ENCODE results near the gene OBSCN. TPM values are rescaled to one million over a fixed set of nuclear protein-coding genes. Genes with fewer than 3 reads are reported as not detected.

OBSCN gene
- total RNA-seq, 1 experiment from 2014 or later = 5.6 TPM

DNA sequence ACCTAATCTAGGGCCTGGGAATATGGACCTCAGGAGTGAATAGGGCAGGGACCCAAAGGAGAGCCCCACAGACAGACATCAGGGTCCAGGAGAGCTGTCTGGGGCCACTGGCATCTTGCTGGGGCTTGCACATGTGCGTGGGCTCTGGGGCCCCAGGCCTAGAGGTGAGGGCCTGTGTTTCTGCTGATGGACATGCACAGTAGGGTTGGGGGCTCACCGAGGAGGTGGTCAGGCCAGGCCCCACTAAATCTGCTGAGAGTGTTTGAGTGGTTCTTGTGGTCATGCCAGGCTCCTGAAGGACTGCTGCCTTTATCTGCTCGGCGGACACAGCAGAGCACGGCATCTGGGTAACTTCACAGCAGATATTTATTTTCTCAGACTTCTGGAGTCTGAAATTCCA, 87.4 kb downstream of the OBSCN start:
- intact Hi-C loops (cut with micrococcal nuclease; ENCODE audit: unreplicated experiment) = no loop called here
- Histone ChIP-seq H3K36me3 (ENCODE audit: control insufficient read depth, insufficient read depth, low read length) (no peaks in the 10 kb centered on the region), H3K9me3 (0 out of 2 replicates have a peak, but pooled peaks cover 6% of the 10 kb centered on the region), H3K27me3 (replicated peaks; ENCODE audit: control insufficient read depth, insufficient read depth, low read length) (no peaks in the 10 kb centered on the region; the same call in 1 of the 2 replicates), H3K4me1 (no peaks in the 10 kb centered on the region), H3K4me3 (ENCODE audit: low read depth, low read length) (no peak overlapping the region)
- Mint-ChIP-seq H3K9me3 (ENCODE audit: unreplicated experiment) (peaks cover 35% of the 10 kb centered on the region), H3K4me3 (ENCODE audit: unreplicated experiment) (no peak overlapping the region), H3K4me1 (ENCODE audit: low read depth, unreplicated experiment) (no peaks in the 10 kb centered on the region), H3K36me3 (ENCODE audit: insufficient read depth, unreplicated experiment) (no peaks in the 10 kb centered on the region), H3K27ac (ENCODE audit: unreplicated experiment) (no peak overlapping the region), H3K27me3 (ENCODE audit: insufficient read depth, unreplicated experiment) (peaks cover 4% of the 10 kb centered on the region)
- TF ChIP-seq, protein P1, sequence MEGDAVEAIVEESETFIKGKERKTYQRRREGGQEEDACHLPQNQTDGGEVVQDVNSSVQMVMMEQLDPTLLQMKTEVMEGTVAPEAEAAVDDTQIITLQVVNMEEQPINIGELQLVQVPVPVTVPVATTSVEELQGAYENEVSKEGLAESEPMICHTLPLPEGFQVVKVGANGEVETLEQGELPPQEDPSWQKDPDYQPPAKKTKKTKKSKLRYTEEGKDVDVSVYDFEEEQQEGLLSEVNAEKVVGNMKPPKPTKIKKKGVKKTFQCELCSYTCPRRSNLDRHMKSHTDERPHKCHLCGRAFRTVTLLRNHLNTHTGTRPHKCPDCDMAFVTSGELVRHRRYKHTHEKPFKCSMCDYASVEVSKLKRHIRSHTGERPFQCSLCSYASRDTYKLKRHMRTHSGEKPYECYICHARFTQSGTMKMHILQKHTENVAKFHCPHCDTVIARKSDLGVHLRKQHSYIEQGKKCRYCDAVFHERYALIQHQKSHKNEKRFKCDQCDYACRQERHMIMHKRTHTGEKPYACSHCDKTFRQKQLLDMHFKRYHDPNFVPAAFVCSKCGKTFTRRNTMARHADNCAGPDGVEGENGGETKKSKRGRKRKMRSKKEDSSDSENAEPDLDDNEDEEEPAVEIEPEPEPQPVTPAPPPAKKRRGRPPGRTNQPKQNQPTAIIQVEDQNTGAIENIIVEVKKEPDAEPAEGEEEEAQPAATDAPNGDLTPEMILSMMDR (IDR thresholded peaks at IDR 0.05; ENCODE audit: insufficient read depth in 1 of 2, low read depth in 1 of 2, low read length in 1 of 2, severe bottlenecking in 1 of 2, unreplicated experiment in 1 of 2) = no peak
- no TSS peak for BruUV-seq (replicated peaks)
- ChIA-PET POLR2A (no interaction called here), CTCF (no interaction called here)
- no peak for DNase-seq

DNA sequence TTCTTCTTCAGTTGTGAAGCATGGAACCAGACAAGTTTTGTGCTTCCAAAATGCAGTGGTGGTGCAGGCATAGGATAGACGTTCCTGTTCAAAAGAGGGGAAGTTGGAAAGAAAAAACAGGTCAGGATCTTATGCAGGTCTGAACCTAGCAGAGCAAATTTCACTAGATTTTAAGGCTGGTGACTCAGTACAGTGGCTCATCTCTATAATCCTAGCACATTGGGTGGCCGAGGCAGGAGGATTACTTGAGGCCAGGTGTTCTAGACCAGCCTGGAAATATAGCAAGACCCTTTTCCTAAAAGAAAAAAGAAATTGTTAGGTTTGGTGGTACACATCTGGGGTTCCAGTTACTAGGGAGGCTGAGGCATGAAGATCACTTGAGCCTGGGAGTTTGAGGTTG, 88.1 kb downstream of the OBSCN start:
- no TSS peak for BruUV-seq (replicated peaks)
- Histone ChIP-seq H3K4me3 (ENCODE audit: low read depth, low read length) (no peak overlapping the region), H3K4me1 (no peaks in the 10 kb centered on the region), H3K9me3 (0 out of 2 replicates have a peak, but pooled peaks cover 6% of the 10 kb centered on the region), H3K36me3 (ENCODE audit: control insufficient read depth, insufficient read depth, low read length) (no peaks in the 10 kb centered on the region), H3K27me3 (replicated peaks; ENCODE audit: control insufficient read depth, insufficient read depth, low read length) (no peaks in the 10 kb centered on the region; the same call in 1 of the 2 replicates)
- TF ChIP-seq, protein P1 (IDR thresholded peaks at IDR 0.05; ENCODE audit: insufficient read depth in 1 of 2, low read depth in 1 of 2, low read length in 1 of 2, severe bottlenecking in 1 of 2, unreplicated experiment in 1 of 2) = no peak
- ChIA-PET POLR2A (no interaction called here), CTCF (no interaction called here)
- peaks cover 4% of the 10 kb centered on the region for H3K27me3 Mint-ChIP-seq (ENCODE audit: insufficient read depth, unreplicated experiment)
- no peaks in the 10 kb centered on the region for H3K36me3 Mint-ChIP-seq (ENCODE audit: insufficient read depth, unreplicated experiment)
- no peak overlapping the region for H3K4me3 Mint-ChIP-seq (ENCODE audit: unreplicated experiment)
- no peak overlapping the region for H3K27ac Mint-ChIP-seq (ENCODE audit: unreplicated experiment)
- no peaks in the 10 kb centered on the region for H3K4me1 Mint-ChIP-seq (ENCODE audit: low read depth, unreplicated experiment)
- intact Hi-C loops (cut with micrococcal nuclease; ENCODE audit: unreplicated experiment) = no loop called here
- no peak for DNase-seq
- peaks cover 35% of the 10 kb centered on the region for H3K9me3 Mint-ChIP-seq (ENCODE audit: unreplicated experiment)

DNA sequence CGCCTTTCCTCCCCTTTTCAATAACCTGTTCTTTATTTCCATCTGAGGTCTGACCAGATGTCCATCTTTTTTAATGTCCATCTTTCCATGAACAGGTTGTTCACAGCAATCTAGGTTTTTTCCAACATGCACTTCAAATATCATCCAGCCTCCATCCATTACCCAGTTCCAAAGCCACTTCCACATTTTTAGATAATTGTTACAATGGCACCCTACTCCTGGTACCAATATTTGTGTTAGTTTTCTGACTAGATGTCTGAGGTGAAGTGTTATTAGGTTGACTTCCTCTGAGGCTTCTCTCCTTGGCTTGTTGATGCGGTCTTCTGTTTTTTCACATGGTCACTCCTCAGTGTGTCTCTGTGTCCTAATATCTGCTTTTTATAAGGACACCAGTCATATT, 89.4 kb downstream of the OBSCN start:
- BruUV-seq (replicated peaks) = no TSS peak
- Mint-ChIP-seq H3K4me3 (ENCODE audit: unreplicated experiment) (no peak overlapping the region), H3K27me3 (ENCODE audit: insufficient read depth, unreplicated experiment) (peaks cover 2% of the 10 kb centered on the region), H3K36me3 (ENCODE audit: insufficient read depth, unreplicated experiment) (no peaks in the 10 kb centered on the region), H3K27ac (ENCODE audit: unreplicated experiment) (no peak overlapping the region), H3K9me3 (ENCODE audit: unreplicated experiment) (peaks cover 45% of the 10 kb centered on the region), H3K4me1 (ENCODE audit: low read depth, unreplicated experiment) (no peaks in the 10 kb centered on the region)
- TF ChIP-seq, protein P1 (IDR thresholded peaks at IDR 0.05; ENCODE audit: insufficient read depth in 1 of 2, low read depth in 1 of 2, low read length in 1 of 2, severe bottlenecking in 1 of 2, unreplicated experiment in 1 of 2) = no peak
- no peaks in the 10 kb centered on the region for H3K4me1 ChIP-seq
- CTCF ChIA-PET = no interaction called here
- no peaks in the 10 kb centered on the region; the same call in 1 of the 2 replicates for H3K27me3 ChIP-seq (replicated peaks; ENCODE audit: control insufficient read depth, insufficient read depth, low read length)
- no peak for DNase-seq
- H3K36me3 ChIP-seq (ENCODE audit: control insufficient read depth, insufficient read depth, low read length) = no peaks in the 10 kb centered on the region
- POLR2A ChIA-PET = no interaction called here
- H3K9me3 ChIP-seq = peaks cover 13% of the 10 kb centered on the region; the same call in 1 of the 2 replicates
- intact Hi-C loops (cut with micrococcal nuclease; ENCODE audit: unreplicated experiment) = no loop called here
- no peak overlapping the region for H3K4me3 ChIP-seq (ENCODE audit: low read depth, low read length)
